HK-2 (cell line): ENCODE data around the gene ERMP1.
"Not testable (repeated sequence)": the region's sequence is repeated elsewhere in the genome, so short reads cannot be mapped to it uniquely, and the experiment has no call there.

Experiments
- DNase-seq: peaks from one replicate; pipeline ENCODE4 v3.0.0-alpha.2; 2018; ENCODE audit not compliant: unreplicated experiment

Gene ERMP1, protein sequence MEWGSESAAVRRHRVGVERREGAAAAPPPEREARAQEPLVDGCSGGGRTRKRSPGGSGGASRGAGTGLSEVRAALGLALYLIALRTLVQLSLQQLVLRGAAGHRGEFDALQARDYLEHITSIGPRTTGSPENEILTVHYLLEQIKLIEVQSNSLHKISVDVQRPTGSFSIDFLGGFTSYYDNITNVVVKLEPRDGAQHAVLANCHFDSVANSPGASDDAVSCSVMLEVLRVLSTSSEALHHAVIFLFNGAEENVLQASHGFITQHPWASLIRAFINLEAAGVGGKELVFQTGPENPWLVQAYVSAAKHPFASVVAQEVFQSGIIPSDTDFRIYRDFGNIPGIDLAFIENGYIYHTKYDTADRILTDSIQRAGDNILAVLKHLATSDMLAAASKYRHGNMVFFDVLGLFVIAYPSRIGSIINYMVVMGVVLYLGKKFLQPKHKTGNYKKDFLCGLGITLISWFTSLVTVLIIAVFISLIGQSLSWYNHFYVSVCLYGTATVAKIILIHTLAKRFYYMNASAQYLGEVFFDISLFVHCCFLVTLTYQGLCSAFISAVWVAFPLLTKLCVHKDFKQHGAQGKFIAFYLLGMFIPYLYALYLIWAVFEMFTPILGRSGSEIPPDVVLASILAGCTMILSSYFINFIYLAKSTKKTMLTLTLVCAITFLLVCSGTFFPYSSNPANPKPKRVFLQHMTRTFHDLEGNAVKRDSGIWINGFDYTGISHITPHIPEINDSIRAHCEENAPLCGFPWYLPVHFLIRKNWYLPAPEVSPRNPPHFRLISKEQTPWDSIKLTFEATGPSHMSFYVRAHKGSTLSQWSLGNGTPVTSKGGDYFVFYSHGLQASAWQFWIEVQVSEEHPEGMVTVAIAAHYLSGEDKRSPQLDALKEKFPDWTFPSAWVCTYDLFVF

GRCh38 chr9:5832538-5833529 lies at the start of gene ERMP1:
Gene ERMP1 (minus strand): TSS chr9:5833117. CDS start chr9:5833027, 90 bp downstream.
- DNase-seq, result peak; percentile 86

DNA sequence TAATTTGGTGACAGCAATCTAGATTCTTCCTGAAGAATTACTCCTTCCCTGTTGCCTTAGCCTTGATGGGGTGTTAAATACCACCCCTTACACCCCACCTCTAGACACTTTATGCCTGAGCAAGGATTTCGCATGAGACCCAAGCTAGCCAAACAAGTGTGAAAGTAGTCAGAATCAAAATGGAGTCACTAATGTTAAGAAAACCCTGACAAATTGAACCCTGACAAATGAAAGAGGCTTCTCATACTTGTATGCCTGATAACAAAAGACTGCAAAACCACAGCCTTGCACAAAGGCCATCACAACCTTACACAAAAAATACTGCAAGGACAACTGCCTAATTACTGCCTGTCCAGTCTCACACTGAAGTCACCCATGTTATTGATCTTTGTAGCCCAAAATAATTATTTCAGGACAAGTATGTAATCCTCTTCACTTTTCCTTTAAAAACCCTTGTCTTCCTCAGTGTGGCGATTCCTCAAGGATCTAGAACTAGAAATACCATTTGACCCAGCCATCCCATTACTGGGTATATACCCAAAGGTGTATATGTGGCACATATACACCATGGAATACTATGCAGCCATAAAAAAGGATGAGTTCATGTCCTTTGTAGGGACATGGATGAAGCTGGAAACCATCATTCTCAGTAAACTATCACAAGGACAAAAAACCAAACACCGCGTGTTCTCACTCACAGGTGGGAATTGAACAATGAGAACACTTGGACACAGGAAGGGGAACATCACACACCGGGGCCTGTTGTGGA lies 49.5 kb upstream of the ERMP1 start:
- not testable (repeated sequence) for DNase-seq

- DNase-seq, result peak; percentile 12
Measured at GRCh38 chr9:5879419-5880181, 46.7 kb upstream of the ERMP1 start.

DNA sequence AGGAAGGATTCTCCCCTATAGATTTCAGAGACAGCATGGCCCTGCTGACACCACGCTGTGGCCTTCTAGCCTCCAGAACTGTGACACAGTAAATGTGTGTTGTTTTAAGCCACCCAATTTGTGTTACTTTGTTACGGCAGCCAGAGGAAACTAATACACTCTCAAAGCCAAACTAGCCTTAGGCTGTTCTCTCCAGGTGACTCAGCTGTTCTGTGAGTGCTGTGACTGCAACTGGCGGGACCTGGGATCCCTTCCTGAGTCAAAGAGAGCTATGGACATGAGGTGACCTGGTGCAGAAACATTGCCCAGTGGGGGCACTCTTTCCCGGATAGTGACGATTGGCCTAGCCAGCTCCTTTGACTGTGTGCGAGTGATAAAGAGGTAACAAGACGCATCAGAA lies 43.8 kb upstream of the ERMP1 start:
- DNase-seq, result no peak

DNA sequence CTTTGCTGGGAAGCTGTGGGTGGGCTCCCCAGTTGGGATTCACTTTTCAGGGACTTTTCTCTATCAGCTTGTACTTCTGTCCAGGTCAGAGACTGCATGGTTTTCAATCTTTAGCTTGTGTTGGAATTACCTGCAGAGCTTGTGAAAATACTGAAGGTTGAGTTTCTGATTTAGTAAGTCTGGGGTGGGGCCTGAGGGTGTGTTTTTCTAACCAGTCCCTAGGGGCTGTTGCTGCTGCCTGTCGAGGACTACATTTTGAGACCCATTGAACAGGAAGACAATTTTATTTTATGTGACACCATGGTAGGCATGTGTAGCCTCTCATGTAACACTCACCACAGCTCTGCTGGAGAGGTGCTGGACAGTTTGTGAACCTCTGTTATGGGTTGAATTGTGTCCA lies 43.1 kb upstream of the ERMP1 start:
- no peak for DNase-seq

- DNase-seq, result no peak
Measured at GRCh38 chr9:5874048-5874447, 41.1 kb upstream of the ERMP1 start.

- no peak for DNase-seq
Measured at GRCh38 chr9:5873439-5873838, 40.5 kb upstream of the ERMP1 start.

DNA sequence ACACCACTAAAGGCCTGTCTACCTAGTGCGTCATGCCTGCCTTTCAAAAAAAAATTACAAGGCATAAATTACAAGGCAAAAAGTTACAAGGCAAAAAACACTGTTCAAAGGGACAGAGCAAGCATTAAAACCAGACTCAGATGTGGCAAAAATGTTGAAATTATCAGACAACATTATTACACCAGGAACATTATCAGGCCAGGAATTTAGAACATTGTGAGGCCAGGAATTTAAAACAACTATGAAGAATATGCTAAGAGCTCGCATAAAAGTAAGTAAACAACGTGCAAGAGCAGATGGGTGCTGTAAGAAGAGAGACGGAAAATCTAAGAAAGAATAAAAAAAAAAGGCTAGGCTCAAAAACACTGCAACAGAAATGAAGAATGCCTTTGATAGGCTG lies 39.6 kb upstream of the ERMP1 start:
- DNase-seq, result no peak

GRCh38 chr9:5871785-5872184 lies 38.9 kb upstream of the ERMP1 start:
- no peak for DNase-seq

- DNase-seq, result no peak
Measured at GRCh38 chr9:5870691-5871090, 37.8 kb upstream of the ERMP1 start.

- DNase-seq, result no peak
Measured at GRCh38 chr9:5870020-5870339, 37.1 kb upstream of the ERMP1 start.

DNA sequence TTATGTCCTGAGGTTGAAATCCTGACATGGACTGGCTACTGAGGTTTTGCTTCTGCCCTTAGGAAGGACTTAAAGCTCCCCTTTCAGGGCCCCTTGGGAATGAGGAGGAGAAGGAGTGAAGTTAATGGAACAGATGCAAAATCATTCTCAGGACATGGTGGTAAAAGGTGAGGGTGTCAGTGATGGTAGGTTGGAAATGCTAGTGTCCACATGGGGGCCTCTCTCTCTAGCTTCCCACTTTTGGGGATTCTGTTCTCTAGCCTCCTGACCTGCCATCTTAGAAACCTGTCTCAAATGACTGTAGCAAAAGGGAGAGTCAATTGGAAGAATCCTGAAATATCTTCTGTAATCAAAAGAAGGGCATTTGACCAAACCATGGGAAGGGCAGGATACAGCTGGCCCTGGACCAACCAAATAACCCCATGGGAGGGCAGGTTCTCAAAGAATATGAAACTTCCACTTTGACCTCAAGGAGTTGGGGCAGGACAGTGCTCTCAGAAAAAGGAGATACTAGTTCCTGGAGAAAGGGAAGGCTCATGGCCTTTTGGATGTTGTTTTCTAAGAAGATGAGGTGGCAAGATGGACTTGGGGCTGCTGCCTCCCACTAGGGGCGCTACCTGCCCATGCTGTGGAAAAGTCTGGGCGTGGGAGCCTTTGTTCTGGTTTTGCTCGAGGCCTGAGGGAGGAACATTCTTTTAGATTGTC lies 36.5 kb upstream of the ERMP1 start:
- DNase-seq, result no peak

- DNase-seq, result no peak
Measured at GRCh38 chr9:5868235-5868634, 35.3 kb upstream of the ERMP1 start.

GRCh38 chr9:5866685-5867084 lies 33.8 kb upstream of the ERMP1 start:
- no peak for DNase-seq

- no peak for DNase-seq
Measured at GRCh38 chr9:5866272-5866671, 33.4 kb upstream of the ERMP1 start.

- no peak for DNase-seq
Measured at GRCh38 chr9:5864446-5864845, 31.5 kb upstream of the ERMP1 start.

DNA sequence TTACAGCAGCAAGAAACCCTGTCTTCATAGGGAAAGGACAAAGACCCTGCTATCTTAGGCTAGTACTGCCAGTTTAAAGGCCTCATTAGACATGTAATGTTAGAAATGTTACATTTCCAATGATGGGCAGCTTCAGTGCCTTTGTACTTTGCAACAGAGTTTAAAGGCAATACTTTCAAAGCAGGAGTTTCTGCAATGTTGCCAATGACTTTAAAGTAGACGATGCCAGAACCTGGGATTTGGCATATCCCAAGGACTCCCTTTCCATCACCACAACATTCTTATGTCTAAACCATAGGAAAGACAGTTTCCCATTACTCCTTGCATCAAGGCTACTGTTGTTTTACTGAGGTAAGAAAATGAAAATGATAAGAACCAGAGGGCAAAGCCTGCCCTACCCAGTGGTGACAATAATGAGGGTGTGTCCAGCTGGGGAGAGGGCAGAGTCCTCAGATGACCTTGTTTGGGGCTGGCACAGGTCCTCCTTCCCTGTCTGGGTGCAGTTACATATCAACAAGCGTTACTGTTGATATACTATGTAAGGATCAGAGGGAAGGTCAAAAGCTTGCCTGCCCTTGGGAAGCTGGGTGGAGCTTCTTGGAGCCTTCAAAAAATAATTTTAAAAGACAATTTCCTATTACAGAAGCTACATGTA lies 30.3 kb upstream of the ERMP1 start:
- no peak for DNase-seq

GRCh38 chr9:5858833-5859232 lies 25.9 kb upstream of the ERMP1 start:
- DNase-seq, result no peak

GRCh38 chr9:5857928-5858327 lies 25.0 kb upstream of the ERMP1 start:
- no peak for DNase-seq
